ENCODE data around the gene SKIC8.

- TF ChIP-seq, protein P1, sequence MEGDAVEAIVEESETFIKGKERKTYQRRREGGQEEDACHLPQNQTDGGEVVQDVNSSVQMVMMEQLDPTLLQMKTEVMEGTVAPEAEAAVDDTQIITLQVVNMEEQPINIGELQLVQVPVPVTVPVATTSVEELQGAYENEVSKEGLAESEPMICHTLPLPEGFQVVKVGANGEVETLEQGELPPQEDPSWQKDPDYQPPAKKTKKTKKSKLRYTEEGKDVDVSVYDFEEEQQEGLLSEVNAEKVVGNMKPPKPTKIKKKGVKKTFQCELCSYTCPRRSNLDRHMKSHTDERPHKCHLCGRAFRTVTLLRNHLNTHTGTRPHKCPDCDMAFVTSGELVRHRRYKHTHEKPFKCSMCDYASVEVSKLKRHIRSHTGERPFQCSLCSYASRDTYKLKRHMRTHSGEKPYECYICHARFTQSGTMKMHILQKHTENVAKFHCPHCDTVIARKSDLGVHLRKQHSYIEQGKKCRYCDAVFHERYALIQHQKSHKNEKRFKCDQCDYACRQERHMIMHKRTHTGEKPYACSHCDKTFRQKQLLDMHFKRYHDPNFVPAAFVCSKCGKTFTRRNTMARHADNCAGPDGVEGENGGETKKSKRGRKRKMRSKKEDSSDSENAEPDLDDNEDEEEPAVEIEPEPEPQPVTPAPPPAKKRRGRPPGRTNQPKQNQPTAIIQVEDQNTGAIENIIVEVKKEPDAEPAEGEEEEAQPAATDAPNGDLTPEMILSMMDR (IDR thresholded peaks at IDR 0.05; ENCODE audit: low read length) = no peak
- TF ChIP-seq EZH2 (IDR thresholded peaks at IDR 0.05; ENCODE audit: borderline replicate concordance, low read length) = no peak
Observed at GRCh38 chr15:78255421-78256043, 43.9 kb downstream of the SKIC8 start.

Data from OCI-LY1 (cell line).